Measurements from ENCODE around the gene VSNL1.

Gene VSNL1

GRCh38 chr2:17583646-17584045 lies 43.1 kb downstream of the VSNL1 start:
- DNase-seq, result no peak

DNA sequence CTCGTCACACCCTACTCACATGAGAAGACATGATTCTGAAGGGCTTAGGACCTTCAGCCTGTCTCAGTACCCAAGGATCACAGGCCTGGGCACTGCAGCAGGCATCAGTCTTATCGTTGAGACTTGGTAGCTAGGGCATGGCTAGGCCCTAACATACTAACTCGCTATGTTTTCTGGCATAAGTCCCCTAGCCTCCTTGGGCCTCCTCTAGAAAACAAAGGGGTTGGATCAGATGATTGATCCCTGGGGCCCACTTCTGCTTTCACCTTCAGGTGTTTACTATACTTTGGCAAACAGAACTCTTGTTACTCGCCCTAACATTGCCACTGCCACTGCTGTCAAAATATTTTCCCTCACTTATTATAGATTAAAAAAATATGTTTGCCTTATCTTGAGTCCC lies 44.2 kb downstream of the VSNL1 start:
- no peak for DNase-seq

DNA sequence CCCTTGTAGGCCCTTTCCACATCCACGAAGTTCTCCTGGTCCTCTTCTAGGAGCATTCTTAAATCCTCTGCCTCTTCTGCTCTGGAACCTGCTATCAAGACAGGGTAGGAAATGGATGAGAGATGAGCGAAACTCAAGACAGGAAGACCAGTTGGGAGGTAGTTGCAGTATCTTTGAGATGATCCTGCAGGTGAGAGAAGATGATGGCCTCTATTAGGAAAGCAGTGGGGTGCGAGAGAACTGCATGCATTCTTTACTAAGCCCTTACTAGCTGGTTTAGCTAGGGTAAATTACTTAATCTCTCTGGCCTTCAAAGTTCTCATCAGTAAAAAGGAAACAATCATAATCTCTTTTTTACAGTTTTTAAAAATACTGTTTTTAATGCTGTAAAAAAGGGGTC lies 47.0 kb downstream of the VSNL1 start:
- DNase-seq, result no peak

GRCh38 chr2:17588031-17588430 lies 47.5 kb downstream of the VSNL1 start:
- no peak for DNase-seq

DNA sequence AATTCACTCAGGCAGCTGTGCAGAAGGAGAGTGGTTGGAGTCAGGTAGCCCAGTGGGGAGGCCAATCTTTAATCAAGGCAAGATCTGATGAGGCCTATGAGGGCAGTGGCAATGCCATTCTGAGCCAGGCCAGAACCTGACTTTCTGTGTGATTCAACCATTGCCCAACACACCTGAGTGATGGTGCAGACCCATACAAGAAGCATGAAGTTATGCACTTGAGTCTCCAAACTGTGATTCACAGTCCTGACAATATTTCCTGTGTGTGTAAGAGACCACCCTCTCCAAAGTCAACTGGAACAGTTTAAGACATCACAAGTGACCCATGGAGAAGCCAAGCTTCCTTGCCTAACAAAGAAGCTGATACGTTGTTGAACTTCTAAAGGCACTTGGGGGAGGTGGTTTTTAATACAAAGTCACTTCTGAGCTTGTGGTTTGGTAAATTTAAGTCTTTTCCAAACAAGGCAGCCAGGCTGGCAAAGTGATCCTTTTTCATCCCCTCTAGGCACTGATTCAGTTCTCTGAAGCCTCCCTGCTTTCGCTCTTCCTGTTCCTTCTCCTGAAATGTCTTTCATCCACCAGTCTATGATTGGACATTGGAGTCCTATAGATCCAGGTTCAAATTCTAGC lies 49.0 kb downstream of the VSNL1 start:
- no peak for DNase-seq

DNA sequence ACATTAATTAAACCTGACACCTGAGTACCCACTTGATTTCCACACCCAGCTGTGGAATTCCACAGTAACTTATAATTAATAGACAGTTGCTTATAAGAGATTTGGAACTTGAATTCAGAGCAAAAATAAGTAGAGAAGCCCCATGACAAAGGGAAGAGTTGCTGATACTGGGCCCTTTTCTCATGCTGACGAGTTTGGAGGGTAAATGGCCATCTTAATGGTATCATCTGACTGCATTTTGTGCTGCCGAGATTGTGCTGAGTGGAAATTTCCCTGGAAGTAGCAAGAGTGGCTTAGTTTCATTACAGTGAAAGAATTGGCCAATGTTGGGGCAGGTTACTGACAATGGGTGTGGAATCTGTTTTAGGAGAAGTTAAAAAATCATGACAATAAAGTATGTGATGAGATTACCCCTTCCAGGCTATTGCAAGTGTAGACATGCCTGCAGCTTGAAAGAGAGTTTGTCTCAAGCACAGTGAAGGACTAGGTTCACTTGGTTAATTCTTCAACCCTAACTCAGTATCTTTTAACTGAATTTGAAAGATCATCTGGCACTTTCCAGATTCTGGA lies 49.9 kb downstream of the VSNL1 start:
- no peak for DNase-seq

- DNase-seq, result no peak
Observed at GRCh38 chr2:17591846-17592245, 51.4 kb downstream of the VSNL1 start.

DNA sequence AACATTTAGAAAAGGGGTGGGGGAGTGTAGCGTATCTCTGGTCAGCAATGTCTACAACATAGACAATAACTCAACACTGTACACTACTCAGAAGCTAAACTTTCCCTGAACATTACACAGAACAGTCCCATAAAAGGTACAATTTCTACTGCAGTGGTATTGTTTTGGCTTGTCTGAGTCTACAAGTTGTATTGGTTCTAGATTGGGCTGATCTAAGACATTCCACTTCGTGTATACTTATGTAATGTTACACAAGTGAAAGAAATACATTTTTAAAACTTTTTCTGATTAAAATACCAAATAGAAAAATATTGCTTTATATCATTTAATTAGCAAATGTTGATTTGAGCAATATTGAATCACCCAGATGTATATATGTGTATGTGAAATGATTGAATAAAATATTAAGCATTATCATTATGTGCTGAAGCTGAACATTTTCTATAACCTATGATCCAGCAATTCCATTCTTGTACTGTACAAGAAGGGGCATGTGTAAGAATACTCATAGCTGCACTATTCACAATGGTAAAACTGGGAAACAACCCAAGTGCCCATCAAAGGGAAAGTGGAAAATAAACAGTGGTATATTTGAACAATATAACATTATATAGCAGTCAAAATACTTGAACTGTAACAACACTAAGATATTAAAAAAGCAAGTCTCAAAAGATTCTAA lies 52.4 kb downstream of the VSNL1 start:
- no peak for DNase-seq

- DNase-seq, result no peak
Observed at GRCh38 chr2:17593445-17593840, 52.9 kb downstream of the VSNL1 start.

DNA sequence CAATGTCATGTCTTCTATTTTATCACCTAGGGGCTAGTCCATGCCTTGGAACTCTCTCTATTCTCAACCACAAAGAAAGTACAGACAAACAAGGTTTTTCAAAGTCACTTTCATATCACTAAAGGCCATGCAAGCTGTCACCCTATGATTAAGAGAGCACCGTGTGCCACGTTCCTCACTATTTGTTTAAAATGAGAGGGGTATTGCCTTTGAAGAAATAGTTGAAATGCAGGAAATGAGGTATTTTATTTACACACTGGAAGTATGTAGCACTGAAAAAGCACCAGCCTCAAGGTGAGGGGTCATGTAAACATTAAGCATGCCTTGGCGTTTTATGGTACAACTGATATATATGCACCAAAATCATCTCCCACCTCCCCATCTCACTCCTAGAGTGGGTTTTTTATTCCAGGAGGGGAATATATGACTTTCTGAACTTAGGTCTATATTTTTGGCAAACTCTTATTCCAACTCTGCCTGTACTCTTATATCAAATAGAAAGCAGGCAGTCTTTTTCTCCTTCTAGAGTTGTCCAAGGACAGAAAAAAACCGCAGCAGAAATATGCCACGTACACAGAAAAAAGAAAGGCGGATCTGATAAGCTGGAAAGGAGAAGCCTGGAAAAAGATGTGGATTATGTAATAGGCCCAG lies 53.5 kb downstream of the VSNL1 start:
- no peak for DNase-seq

GRCh38 chr2:17594533-17595401 lies 54.3 kb downstream of the VSNL1 start:
- DNase-seq, result no peak

- no peak for DNase-seq
Observed at GRCh38 chr2:17599617-17600016, 59.1 kb downstream of the VSNL1 start.

GRCh38 chr2:17600556-17601204 lies 60.2 kb downstream of the VSNL1 start:
- DNase-seq, result no peak

- DNase-seq, result no peak
Observed at GRCh38 chr2:17604050-17604449, 63.6 kb downstream of the VSNL1 start.

DNA sequence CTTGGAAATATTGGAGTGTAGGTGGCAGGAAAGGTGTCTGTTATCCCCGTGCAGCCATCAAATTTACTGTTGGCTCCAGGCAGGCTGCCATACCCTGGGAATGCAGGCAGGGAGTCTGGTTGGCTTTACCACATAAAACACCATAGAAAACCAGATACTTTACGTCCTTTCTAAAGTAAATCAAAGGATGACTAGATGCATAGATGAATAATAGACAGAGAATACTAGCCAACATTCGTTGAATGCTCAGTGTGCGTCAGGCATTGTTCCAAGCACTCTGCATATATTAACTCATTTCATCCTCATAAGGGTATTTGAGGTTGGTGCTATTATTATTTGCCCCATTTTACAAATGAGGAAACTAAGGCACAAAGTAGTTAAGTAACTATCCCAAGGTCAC lies 65.2 kb downstream of the VSNL1 start:
- DNase-seq, result no peak

GRCh38 chr2:17606851-17607250 lies 66.4 kb downstream of the VSNL1 start:
- DNase-seq, result no peak

- DNase-seq, result no peak
Observed at GRCh38 chr2:17607379-17607778, 66.9 kb downstream of the VSNL1 start.

- DNase-seq, result no peak
Observed at GRCh38 chr2:17608251-17608650, 67.8 kb downstream of the VSNL1 start.

- DNase-seq, result no peak
Observed at GRCh38 chr2:17610521-17610920, 70.0 kb downstream of the VSNL1 start.

DNA sequence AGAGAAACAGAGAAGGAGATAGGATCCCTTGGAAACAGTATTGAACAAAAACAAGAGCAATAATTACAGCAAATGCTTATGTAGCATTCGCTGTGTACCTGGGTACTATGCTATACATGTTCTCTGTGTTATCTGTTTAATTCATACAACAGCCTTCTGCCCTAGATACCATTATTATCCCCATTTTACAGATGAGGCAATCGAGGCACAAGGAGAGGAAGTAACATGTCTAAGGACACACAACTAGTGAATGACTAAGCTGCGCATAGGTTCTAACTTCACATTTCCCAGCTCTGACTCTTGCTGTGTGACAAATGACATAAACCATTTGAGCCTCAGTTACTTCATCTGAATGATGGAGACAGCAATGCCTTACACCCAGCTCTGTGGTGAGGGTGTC lies 70.5 kb downstream of the VSNL1 start:
- no peak for DNase-seq

- no peak for DNase-seq
Observed at GRCh38 chr2:17614174-17614930, 73.9 kb downstream of the VSNL1 start.

DNA sequence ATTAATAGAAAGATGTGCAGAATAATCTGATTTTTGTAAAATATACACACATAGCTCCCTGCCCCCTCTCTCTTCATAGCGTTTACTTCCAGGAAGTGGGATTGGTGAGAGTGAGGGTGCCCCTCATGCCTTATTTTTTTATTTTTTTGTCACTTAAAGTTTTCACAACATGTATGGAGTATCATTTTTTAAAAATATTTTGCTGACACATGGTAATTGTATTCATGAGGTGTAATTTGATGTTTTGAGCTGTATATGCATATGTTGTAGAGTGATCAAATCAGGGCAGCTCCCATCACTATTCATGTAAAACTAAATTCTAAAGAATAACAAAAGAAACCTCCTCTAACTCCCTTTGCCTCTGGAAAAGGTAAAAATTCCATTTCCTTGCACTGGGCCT lies 74.7 kb downstream of the VSNL1 start:
- no peak for DNase-seq

Data from central memory CD4-positive, alpha-beta T cell (primary cell).